Smooth muscle cell (in vitro differentiated cells): ENCODE results near the gene STARD13. TPM values are rescaled to one million over a fixed set of nuclear protein-coding genes. Genes with fewer than 3 reads are reported as not detected.
A peak's percentile ranks its signal among the peaks of the same experiment; 100 is the strongest.

ENCODE experiments used
- DNase-seq: peaks from one replicate; lab custom pipeline; 2025; ENCODE audit not compliant: unreplicated experiment; lab: John Stamatoyannopoulos, UW
- H2AFZ ChIP-seq: fragments of 200-600 bp; sonication (generic); 2 replicates; pipeline ENCODE4 v1.6.0; 2016; ENCODE audit warnings: antibody characterized with exemption, low read depth, mild to moderate bottlenecking
- H3F3A ChIP-seq: fragments of 200-600 bp; sonication (generic); 2 replicates; pipeline ENCODE4 v1.6.0; 2017; ENCODE audit warnings: antibody characterized with exemption, low read depth
- H3K27ac ChIP-seq: fragments of 200-600 bp; sonication (generic); 2 replicates; pipeline ENCODE4 v1.5.1; 2016; ENCODE audit warnings: low read depth, mild to moderate bottlenecking
- H3K27me3 ChIP-seq: fragments of 200-600 bp; sonication (generic); 2 replicates; pipeline ENCODE4 v1.6.1; 2016; ENCODE audit warnings: low read depth, mild to moderate bottlenecking
- H3K36me3 ChIP-seq: fragments of 200-600 bp; sonication (generic); 2 replicates; pipeline ENCODE4 v1.5.1; 2016; ENCODE audit warnings: low read depth
- H3K4me1 ChIP-seq: fragments of 200-600 bp; sonication (generic); 2 replicates; pipeline ENCODE4 v1.5.1; 2016; ENCODE audit warnings: low read depth
- H3K4me2 ChIP-seq: fragments of 200-600 bp; sonication (generic); 2 replicates; pipeline ENCODE4 v1.6.0; 2016; ENCODE audit warnings: mild to moderate bottlenecking
- H3K4me3 ChIP-seq: fragments of 200-600 bp; sonication (generic); 2 replicates; pipeline ENCODE4 v1.5.1; 2016; ENCODE audit warnings: mild to moderate bottlenecking
- H3K79me2 ChIP-seq: fragments of 200-600 bp; sonication (generic); 2 replicates; pipeline ENCODE4 v1.6.0; 2016; ENCODE audit warnings: low read depth, mild to moderate bottlenecking
- H3K9ac ChIP-seq: fragments of 200-600 bp; sonication (generic); 2 replicates; pipeline ENCODE4 v1.6.0; 2016; ENCODE audit warnings: low read depth
- H3K9me3 ChIP-seq: fragments of 200-600 bp; sonication (generic); replicated peaks from 2 replicates; pipeline ENCODE4 v1.5.1; 2016; ENCODE audit warnings: low read depth
- H4K20me1 ChIP-seq: fragments of 200-600 bp; sonication (generic); 2 replicates; pipeline ENCODE4 v1.6.0; 2016; ENCODE audit warnings: low read depth
- CTCF ChIP-seq: fragments of 200-600 bp; sonication (generic); IDR thresholded peaks from 2 replicates; pipeline ENCODE4 v1.5.1; 2017; ENCODE audit warnings: borderline replicate concordance, mild to moderate bottlenecking, antibody characterized with exemption; ENCODE audit not compliant: insufficient read depth, poor library complexity, severe bottlenecking
- WGBS: methylation state at CpG from one replicate; pipeline ENCODE4 v1.1.7; 2016; ENCODE audit warnings: low lambda C conversion rate; 5-methylcytosine and 5-hydroxymethylcytosine counted together
- polyA plus RNA-seq: library from polyadenylated mRNA; unstranded; fragments of >200 nt; fragmentation: Nextera tagmentation; extraction: Ambion mirVana; gene quantifications from 2 replicates; pipeline ENCODE4 v1.2.1, GENCODE V29; 2016
- total RNA-seq: library from RNA; depleted of rRNA; stranded (reverse); fragments of >200 nt; gene quantifications from 2 replicates; pipeline ENCODE4 v1.2.3, GENCODE V29; 2014

STARD13 gene
- total and polyA plus RNA-seq, 2 experiments from 2014 or later = 12.4 to 18.8 TPM

DNA sequence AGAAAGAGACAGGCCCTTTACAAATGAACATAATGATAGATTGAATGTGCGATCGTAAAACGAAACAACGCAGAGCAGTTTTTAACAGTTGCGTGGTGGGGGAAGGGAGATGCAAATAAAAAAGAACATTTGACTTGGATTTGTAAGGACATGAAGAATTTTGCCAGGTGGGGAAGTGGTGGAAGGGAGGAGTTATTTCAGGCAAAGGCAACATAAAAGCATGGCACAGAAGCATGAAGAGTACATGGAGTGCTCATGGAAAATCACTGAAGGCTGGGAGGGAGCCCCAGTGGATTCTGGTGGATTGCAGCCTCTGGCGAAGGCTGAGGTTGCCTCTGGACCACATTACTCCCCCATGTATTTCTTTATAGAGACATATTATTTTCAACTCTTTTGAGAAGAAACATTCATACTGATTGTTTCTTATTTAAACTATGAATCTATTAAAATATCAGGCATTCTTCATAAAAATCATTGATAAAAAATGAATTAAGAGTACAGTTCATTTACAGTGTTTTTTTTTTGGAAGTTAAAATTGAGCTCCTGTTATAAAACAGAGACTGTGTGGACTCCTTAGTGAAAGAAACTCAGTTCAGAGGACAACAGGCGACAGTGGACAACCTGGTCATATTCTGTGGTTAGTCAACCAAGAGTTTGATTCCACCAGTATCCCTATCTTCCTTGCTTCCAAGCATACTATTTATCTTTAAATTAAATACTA lies 57.5 kb downstream of the STARD13 start:
- no peak overlapping the region for H2AFZ ChIP-seq
- H4K20me1 ChIP-seq = no peaks in the 10 kb centered on the region
- no peak for DNase-seq
- H3K27me3 ChIP-seq = no peaks in the 10 kb centered on the region
- no peaks in the 10 kb centered on the region for H3K36me3 ChIP-seq
- no peak overlapping the region for H3K9ac ChIP-seq
- peaks cover 21% of the 10 kb centered on the region for H3K4me1 ChIP-seq
- no peaks in the 10 kb centered on the region for H3K9me3 ChIP-seq
- peaks cover 20% of the 10 kb centered on the region for H3F3A ChIP-seq
- peak overlapping the region; percentile 52 for H3K4me2 ChIP-seq
- TF ChIP-seq CTCF = no peak
- no peak overlapping the region for H3K4me3 ChIP-seq
- H3K27ac ChIP-seq = peak overlapping the region; percentile 9
- whole genome bisulfite sequencing = 72% methylated on average over 7 of the region's 7 CpGs
- H3K79me2 ChIP-seq = peaks cover 31% of the 10 kb centered on the region

GRCh38 chr13:33224686-33225085 lies 60.9 kb downstream of the STARD13 start:
- no peak overlapping the region for H3K4me2 ChIP-seq
- peaks cover 4% of the 10 kb centered on the region for H3F3A ChIP-seq
- H3K9me3 ChIP-seq = no peaks in the 10 kb centered on the region
- TF ChIP-seq CTCF = no peak
- H3K79me2 ChIP-seq = peaks cover 35% of the 10 kb centered on the region
- no peak overlapping the region for H3K27ac ChIP-seq
- 94% methylated on average over 3 of the region's 3 CpGs for WGBS
- no peaks in the 10 kb centered on the region for H3K27me3 ChIP-seq
- no peak overlapping the region for H3K9ac ChIP-seq
- no peaks in the 10 kb centered on the region for H3K36me3 ChIP-seq
- H2AFZ ChIP-seq = no peak overlapping the region
- peaks cover 10% of the 10 kb centered on the region for H3K4me1 ChIP-seq
- H3K4me3 ChIP-seq = no peak overlapping the region
- no peak for DNase-seq
- no peaks in the 10 kb centered on the region for H4K20me1 ChIP-seq

DNA sequence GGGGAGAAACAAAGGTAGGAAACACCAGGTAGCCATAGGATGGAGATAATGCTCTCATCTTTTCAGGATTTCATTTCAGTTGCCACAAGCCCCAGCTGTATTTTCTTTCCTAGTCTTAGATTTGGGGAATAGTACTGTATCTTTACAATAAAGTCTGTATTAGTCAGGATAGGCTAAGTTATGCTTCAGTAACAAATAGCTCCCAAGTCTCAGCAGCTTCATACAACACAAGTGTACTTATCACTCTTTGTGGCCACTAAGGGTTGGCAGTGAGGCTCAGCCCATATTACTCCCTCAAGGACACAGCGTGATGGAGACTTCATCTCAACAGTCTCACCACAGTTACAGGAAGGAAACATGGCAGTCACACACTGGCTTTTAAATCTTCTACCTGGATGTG lies 61.4 kb downstream of the STARD13 start:
- no peaks in the 10 kb centered on the region for H3K9me3 ChIP-seq
- peaks cover 5% of the 10 kb centered on the region for H3K4me1 ChIP-seq
- WGBS = 100% methylated on average over 1 of the region's 1 CpG
- no peak overlapping the region for H3K9ac ChIP-seq
- H3K36me3 ChIP-seq = no peaks in the 10 kb centered on the region
- DNase-seq = no peak
- no peaks in the 10 kb centered on the region for H3F3A ChIP-seq
- no peak for TF ChIP-seq CTCF
- no peak overlapping the region for H2AFZ ChIP-seq
- no peak overlapping the region for H3K4me3 ChIP-seq
- no peaks in the 10 kb centered on the region for H3K27me3 ChIP-seq
- H3K27ac ChIP-seq = no peak overlapping the region
- no peak overlapping the region for H3K4me2 ChIP-seq
- peaks cover 35% of the 10 kb centered on the region for H3K79me2 ChIP-seq
- no peaks in the 10 kb centered on the region for H4K20me1 ChIP-seq

GRCh38 chr13:33219926-33220325 lies 65.6 kb downstream of the STARD13 start:
- DNase-seq = no peak
- H3K27ac ChIP-seq = no peak overlapping the region
- H3F3A ChIP-seq = peaks cover 7% of the 10 kb centered on the region
- H3K79me2 ChIP-seq = peaks cover 17% of the 10 kb centered on the region
- 91% methylated on average over 1 of the region's 1 CpG for WGBS
- no peak overlapping the region for H3K4me3 ChIP-seq
- no peaks in the 10 kb centered on the region for H3K36me3 ChIP-seq
- TF ChIP-seq CTCF = no peak
- no peak overlapping the region for H2AFZ ChIP-seq
- no peaks in the 10 kb centered on the region for H3K27me3 ChIP-seq
- H3K4me2 ChIP-seq = no peak overlapping the region
- peaks cover 12% of the 10 kb centered on the region for H3K4me1 ChIP-seq
- no peak overlapping the region for H3K9ac ChIP-seq
- no peaks in the 10 kb centered on the region for H3K9me3 ChIP-seq
- peaks cover 10% of the 10 kb centered on the region for H4K20me1 ChIP-seq
